Testis (tissue), 3 donors: ENCODE measurements around the gene IL32. TPM values are rescaled to one million over a fixed set of nuclear protein-coding genes. Genes with fewer than 3 reads are reported as not detected.
"Not testable (repeated sequence)": the region's sequence is repeated elsewhere in the genome, so short reads cannot be mapped to it uniquely, and the experiment has no call there.

Experiments used
- DNase-seq: peaks from one replicate; pipeline ENCODE4 v3.0.0-alpha.2; 2019
- H3K27ac ChIP-seq, 2 donors: fragments of 200-600 bp; sonication (generic); one replicate each; pipeline ENCODE4 v1.5.1; 2019
- H3K27me3 ChIP-seq: fragments of 200-600 bp; sonication (generic); one replicate; pipeline ENCODE4 v1.5.1; 2019
- H3K36me3 ChIP-seq: fragments of 200-600 bp; sonication (generic); one replicate; pipeline ENCODE4 v1.5.1; 2017; ENCODE audit warnings: low read depth; ENCODE audit errors: missing control alignments
- H3K4me1 ChIP-seq: fragments of 200-600 bp; sonication (generic); one replicate; pipeline ENCODE4 v1.5.1; 2019
- H3K4me3 ChIP-seq, 2 donors: fragments of 200-600 bp; sonication (generic); one replicate each; pipeline ENCODE4 v1.5.1; 2017 to 2019
- H3K9me3 ChIP-seq: fragments of 200-600 bp; sonication (generic); one replicate; pipeline ENCODE4 v1.5.1; 2017
- POLR2A ChIP-seq: fragments of 450-650 bp; IDR thresholded peaks from one replicate; pipeline ENCODE4 v1.6.1; 2017; ENCODE audit warnings: antibody characterized with exemption, mild to moderate bottlenecking, moderate library complexity
- WGBS, 2 donors: methylation state at CpG; one replicate each; pipeline ENCODE4 v1.1.5; 2018; 5-methylcytosine and 5-hydroxymethylcytosine counted together
- intact Hi-C: fragments of 100-400 bp; cut with DNase I; formaldehyde crosslinking; loops from one replicate; pipeline ENCODE4 v1.15.1; 2023; ENCODE audit warnings: low total_unique reads
- polyA plus RNA-seq: library from polyadenylated mRNA; stranded (reverse); fragments of 350-450 nt; fragmentation: Illumina TruSeq; extraction: RNeasy Lipid Tissue Mini Kit (QIAGEN cat#74804); gene quantifications from one replicate; pipeline ENCODE4 v1.2.3, GENCODE V29; 2014; ENCODE audit warnings: low read depth, low replicate concordance; ENCODE audit not compliant: insufficient read depth
- total RNA-seq, 2 donors: library from RNA; depleted of rRNA; stranded (reverse); fragments of >200 nt; gene quantifications; one replicate each; pipeline ENCODE4 v1.2.3, GENCODE V29; 2016
- TF ChIP-seq, protein P1 (sequence below), 3 experiments: fragments of 450-650 bp in 2 of 3; fragments of 200-600 bp in 1 of 3; sonication (generic) in 1 of 3; IDR thresholded peaks; one replicate each; pipeline ENCODE4 v1.5.1; 2016 to 2019; ENCODE audit warnings: antibody characterized with exemption in 3 of 3, mild to moderate bottlenecking in 2 of 3, moderate library complexity in 1 of 3

IL32 gene
- total and polyA plus RNA-seq, 3 donors from 2014 or later, result 27.1 to 62.2 (median 33.0) TPM

DNA sequence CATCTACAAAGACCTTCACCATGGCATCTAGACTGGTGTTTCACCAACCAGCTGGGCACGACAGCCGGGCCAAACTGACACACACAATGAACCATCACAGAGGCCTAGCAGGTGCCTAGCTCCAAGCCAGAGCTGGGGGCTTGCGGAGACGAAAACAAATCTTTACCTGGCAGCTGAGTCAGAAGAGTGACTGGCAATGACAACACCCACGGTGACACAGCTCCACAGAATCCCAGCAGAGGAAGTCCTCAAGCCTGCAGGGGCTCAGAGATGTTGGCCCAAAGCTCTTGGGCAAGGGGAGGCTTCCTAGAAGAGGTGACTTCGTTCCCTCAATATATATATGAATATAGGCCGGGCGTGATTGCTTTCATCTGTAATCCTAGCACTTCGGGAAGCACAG lies 13.9 kb upstream of the IL32 start:
- H3K9me3 ChIP-seq, result no peaks in the 10 kb centered on the region
- 92 to 95% methylated on average over 9 of the region's 9 CpGs for WGBS, 2 donors
- DNase-seq, result no peak
- no peak overlapping the region for H3K4me3 ChIP-seq
- no peaks in the 10 kb centered on the region for H3K36me3 ChIP-seq
- intact Hi-C loops, result no loop called here
- no peak for TF ChIP-seq POLR2A
- TF ChIP-seq, protein P1, sequence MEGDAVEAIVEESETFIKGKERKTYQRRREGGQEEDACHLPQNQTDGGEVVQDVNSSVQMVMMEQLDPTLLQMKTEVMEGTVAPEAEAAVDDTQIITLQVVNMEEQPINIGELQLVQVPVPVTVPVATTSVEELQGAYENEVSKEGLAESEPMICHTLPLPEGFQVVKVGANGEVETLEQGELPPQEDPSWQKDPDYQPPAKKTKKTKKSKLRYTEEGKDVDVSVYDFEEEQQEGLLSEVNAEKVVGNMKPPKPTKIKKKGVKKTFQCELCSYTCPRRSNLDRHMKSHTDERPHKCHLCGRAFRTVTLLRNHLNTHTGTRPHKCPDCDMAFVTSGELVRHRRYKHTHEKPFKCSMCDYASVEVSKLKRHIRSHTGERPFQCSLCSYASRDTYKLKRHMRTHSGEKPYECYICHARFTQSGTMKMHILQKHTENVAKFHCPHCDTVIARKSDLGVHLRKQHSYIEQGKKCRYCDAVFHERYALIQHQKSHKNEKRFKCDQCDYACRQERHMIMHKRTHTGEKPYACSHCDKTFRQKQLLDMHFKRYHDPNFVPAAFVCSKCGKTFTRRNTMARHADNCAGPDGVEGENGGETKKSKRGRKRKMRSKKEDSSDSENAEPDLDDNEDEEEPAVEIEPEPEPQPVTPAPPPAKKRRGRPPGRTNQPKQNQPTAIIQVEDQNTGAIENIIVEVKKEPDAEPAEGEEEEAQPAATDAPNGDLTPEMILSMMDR (IDR thresholded peaks at IDR 0.05), result no peak
- no peaks in the 10 kb centered on the region for H3K27me3 ChIP-seq
- H3K4me1 ChIP-seq, result peaks cover 2% of the 10 kb centered on the region
- no peak overlapping the region for H3K27ac ChIP-seq

DNA sequence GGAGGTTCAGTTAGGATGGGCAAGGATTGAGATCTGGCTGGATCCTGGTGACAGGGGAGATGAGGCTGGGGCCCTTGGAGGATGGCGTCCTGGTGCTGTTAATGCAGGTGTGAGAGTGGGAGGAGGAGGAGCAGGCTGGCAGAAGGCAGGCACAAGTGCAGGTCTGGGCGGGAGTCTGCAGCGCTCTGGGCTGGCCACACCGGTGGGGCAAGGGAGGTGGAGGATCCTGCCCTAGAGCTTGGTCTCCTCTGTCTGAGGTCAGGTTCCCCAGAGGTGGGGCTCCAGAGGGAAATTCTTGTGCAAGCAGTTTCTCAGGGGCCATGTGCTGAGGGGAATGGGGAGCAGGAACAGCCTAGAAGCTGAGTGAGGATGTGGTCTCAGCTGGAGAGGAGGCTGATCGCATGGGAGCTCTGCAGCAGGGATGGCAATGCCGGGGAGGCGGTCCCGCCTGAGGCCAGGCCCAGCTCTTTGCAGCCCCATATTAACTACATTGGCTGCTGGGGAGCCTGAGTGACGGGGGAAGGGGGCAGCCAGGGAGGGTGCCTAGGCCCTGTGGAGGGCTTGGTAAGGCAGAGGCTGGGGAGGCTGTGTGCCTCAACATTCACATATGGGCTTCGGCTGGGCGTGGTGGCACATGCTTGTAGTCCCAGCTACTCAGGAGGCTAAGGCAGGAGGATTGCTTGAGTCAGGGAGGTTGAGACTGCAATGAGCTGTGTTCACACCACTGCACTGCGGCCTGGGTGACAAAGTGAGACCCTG lies 12.7 kb upstream of the IL32 start:
- H3K4me3 ChIP-seq, H3K27me3 ChIP-seq, H3K27ac ChIP-seq, H3K9me3 ChIP-seq, intact Hi-C loops, DNase-seq, H3K4me1 ChIP-seq, H3K36me3 ChIP-seq: not testable (repeated sequence)
- 78 to 86% methylated on average over 9 to 11 of the region's 12 CpGs for WGBS, 2 donors

DNA sequence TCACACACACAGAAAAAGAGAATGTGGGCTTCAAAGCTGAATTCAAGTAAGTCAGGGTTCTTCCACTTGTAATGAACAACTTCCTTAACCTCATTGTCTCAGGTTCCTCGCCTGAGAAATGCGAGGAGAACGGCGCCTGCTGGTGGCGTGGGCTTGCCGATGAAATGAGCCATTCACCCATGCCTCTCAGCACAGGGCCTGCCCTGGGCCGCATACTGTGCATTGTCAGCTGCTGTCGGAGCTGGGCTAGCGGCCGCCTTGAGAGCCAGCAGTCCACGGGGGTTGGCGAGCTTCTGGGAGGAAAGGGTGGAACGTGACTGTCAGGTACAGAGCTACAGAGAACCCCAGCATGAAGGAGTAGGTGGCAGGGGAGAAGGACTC lies 12.1 kb upstream of the IL32 start:
- H3K27ac ChIP-seq, DNase-seq, H3K27me3 ChIP-seq, H3K4me1 ChIP-seq, H3K9me3 ChIP-seq, H3K36me3 ChIP-seq, H3K4me3 ChIP-seq, intact Hi-C loops: not testable (repeated sequence)
- WGBS, 2 donors, result 90 to 97% methylated on average over 6 to 12 of the region's 13 CpGs

DNA sequence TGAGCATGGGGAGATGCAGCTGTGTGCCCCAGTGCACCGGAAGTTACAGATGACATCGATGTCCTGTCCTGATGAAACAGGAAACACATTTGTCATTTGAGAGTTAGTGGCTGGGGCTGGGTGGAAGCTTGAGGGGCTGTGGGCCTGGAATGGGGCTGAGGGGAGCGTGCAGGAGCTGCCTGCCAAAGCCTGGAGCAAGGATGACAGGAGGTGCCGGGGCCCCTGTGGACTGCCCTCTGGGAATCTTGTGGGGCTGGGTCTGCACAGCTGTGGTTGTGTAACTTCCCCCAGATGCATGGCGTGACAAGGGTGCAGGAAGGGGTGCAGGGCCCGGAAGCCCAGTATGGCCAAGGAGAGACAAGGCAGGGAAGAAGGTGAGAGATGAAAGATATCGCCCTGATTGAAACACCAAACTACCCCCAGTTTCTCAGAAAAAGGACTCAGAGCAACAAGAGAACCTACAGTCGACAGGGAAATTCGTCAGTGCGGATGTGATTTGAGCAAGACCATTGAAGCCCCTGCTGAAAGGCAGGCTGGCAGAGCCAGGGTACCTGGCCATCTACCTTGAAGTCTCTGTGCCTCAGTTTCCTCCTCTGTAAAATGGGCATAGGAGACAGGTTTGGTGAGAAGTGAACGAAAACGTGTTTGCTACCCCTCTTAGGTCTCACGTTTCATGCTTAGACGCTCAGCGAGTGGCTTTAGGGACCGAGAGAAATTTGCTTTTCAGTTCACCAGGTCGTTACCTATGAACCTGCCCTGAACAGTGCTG lies 10.3 kb upstream of the IL32 start:
- TF ChIP-seq POLR2A, result no peak
- TF ChIP-seq, protein P1 (IDR thresholded peaks at IDR 0.05), result no peak

DNA sequence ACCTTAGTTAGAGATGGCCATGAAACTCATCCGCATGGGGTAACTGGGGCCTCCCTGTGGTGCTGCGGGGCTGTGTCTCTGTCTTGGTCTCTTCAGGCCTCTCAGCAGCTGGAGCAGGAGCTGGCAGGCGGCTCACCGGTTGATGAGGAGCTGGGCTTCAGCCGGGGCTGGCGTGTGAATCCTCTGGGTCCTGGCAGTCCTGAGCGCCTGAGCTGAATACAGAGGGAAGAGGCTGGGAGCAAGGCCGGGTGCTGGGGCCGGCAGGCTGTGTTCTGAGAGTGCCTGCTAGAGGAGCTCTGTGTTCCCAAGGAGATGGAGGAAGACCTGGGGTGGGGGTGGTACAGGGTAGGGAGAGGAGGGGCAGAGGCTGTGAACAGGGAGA lies 9.7 kb upstream of the IL32 start:
- H3K9me3 ChIP-seq, DNase-seq, H3K36me3 ChIP-seq, H3K4me3 ChIP-seq, H3K27ac ChIP-seq, H3K27me3 ChIP-seq: not testable (repeated sequence)
- intact Hi-C loops, result loop anchor here (5.0 kb wide), 1 partner anchor 72 kb away; no protein-coding TSS in a partner anchor
- 51 to 66% methylated on average over 4 to 9 of the region's 9 CpGs for WGBS, 2 donors
- H3K4me1 ChIP-seq, result peaks cover 14% of the 10 kb centered on the region

More for the DNA sequence above, 10.3 kb upstream of the IL32 start:
- peaks cover 14% of the 10 kb centered on the region for H3K4me1 ChIP-seq
- WGBS, 2 donors, result 81 to 89% methylated on average over 17 of the region's 17 CpGs
- no peak overlapping the region for H3K4me3 ChIP-seq
- no peak for DNase-seq
- no peak overlapping the region for H3K27ac ChIP-seq
- H3K36me3 ChIP-seq, result no peaks in the 10 kb centered on the region
- intact Hi-C loops, result loop anchor here (5.0 kb wide), 1 partner anchor 72 kb away; no protein-coding TSS in a partner anchor
- H3K9me3 ChIP-seq, result no peaks in the 10 kb centered on the region
- H3K27me3 ChIP-seq, result no peaks in the 10 kb centered on the region

DNA sequence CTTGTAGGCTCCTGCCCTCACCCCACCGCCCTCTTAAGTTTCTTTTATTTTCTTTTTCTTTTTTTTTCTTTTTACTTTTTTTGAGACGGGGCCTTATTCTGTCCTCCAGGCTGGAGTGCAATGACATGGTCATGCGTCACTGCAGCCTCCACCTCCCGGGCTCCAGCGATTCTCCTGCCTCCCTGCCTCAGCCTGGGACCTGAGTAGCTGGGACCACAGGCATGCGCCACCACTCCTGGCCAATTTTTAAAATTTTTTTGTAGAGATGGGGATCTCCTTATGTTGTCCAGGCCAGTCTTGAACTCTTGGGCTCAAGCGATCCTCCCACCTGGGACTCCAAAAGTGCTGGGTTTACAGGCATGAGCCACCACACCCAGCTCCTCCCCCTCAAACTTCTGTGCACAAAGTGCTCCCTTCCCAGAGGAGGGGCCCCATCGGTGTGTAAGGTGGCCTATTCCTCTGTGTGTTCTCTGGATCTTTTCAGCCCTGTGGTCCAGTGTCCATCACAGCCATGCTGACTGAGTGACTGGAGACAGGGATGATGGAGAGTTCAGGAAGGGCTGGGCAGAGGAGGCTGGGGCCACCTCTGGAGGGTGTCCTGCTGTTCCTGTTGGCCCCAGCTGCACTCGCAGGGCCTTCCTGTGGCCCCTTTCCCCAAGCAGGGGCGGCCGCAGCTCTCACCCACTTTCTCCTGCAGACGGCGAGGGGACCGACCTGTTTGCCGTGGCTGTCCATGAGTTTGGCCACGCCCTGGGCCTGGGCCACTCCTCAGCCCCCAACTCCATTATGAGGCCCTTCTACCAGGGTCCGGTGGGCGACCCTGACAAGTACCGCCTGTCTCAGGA lies 8.9 kb upstream of the IL32 start:
- TF ChIP-seq, protein P1 (IDR thresholded peaks at IDR 0.05), result no peak
- TF ChIP-seq POLR2A, result no peak
- peaks cover 14% of the 10 kb centered on the region for H3K4me1 ChIP-seq
- intact Hi-C loops, result loop anchor here (5.0 kb wide), 1 partner anchor 71 kb away; no protein-coding TSS in a partner anchor
- H3K27me3 ChIP-seq, result no peaks in the 10 kb centered on the region
- H3K36me3 ChIP-seq, result no peaks in the 10 kb centered on the region
- H3K4me3 ChIP-seq, result no peak overlapping the region
- DNase-seq, result no peak
- no peak overlapping the region for H3K27ac ChIP-seq
- no peaks in the 10 kb centered on the region for H3K9me3 ChIP-seq
- 84 to 88% methylated on average over 8 to 19 of the region's 19 CpGs for WGBS, 2 donors
